Measurements from ENCODE around the gene ADAM10. TPM values are rescaled to one million over a fixed set of nuclear protein-coding genes. Genes with fewer than 3 reads are reported as not detected.

ADAM10 gene
- total and polyA plus RNA-seq, 2 of the 8 experiments (the other 6 are each of a cell fraction or from before 2014, with no cell fraction given): 46.5 to 163 TPM

DNA sequence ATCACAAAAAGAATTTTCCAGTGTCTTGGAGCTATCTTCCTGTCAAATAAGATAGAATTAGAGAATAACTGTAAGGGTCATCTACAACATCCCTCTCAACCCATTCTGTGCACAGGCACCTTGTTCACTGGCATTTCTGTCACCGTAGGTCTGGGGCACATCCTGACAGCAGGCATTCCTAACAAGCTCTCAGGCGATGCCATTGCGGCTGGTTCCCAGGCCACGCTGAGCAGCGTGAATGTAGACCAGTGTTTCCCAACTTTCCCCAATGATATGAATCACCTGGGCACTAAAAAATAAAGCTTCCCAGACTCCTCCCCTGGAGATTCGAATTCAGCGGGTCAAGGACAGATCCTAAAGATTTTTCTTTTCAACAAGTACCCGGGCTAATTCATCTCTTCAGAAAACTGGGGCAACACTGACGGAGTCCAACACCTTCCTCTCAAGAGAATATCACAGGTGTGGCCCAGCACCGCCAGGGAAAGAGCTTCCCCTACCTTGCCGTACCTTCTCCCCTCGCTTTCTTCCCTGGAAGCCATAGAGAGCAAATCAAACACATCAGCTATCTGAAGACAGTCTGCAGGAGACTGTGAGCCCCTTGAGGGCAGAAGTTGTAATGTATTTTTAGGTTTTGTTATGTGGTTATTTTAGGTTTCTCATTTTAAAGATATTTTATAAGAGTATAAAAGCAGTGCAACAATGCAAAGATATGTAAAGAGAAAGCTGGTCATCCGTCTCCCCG lies 174.3 kb downstream of the ADAM10 start (continued):
- no peak for TF ChIP-seq HDAC6 (IDR thresholded peaks at IDR 0.05; ENCODE audit: low read depth, low read length)
- TF ChIP-seq POLR2A (IDR thresholded peaks at IDR 0.05; ENCODE audit: control extremely low read depth in 1 of 2, low read depth in 2 of 2, low read length in 2 of 2): no peak

Measured in H1 (cell line).